HG02870 (cell line): ENCODE data around the gene GLE1.
"Not testable (repeated sequence)": the region's sequence is repeated elsewhere in the genome, so short reads cannot be mapped to it uniquely, and the experiment has no call there.

ENCODE experiments used
- ATAC-seq: cut with Tn5 transposase; IDR thresholded peaks from one replicate; pipeline ENCODE4 v1.9.1; 2021; ENCODE audit warnings: mild to moderate bottlenecking, moderate library complexity; ENCODE audit not compliant: unreplicated experiment

GLE1 gene

DNA sequence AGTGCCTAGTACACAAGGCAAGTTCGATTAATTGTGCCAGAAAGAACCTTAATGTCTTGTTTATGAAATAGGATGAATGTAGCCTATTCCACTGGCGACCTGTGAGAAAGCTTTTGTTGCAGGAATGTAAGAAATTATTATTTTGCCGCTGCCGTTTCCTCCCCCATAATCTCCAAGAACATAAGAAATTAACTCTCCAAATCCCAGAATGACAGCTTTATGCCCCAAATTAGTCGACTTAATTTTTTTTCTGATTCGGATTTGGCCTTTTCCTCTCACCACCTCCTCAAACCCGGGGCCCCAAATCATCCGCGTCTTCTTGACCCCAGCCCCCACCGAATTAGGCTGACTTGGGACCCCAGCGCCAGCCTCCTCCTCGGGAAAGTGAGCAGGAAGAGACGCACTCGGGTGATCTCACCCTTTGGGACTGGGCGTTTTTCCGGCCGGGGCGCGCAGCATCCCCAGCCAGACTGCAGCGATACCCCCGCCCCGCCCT, 47.2 kb downstream of the GLE1 start:
- ATAC-seq: no peak

GRCh38 chr9:128552153-128552743, 47.7 kb downstream of the GLE1 start, which contains the start of gene SPTAN1:
Gene SPTAN1, plus strand, starts transcription at chr9:128552587. Its CDS starts 14,154 bp downstream, at chr9:128566741.
- ATAC-seq: peak; percentile 77

- peak; percentile 23 for ATAC-seq
Measured at GRCh38 chr9:128552744-128553440, 48.4 kb downstream of the GLE1 start.

GRCh38 chr9:128553728-128554127, 49.2 kb downstream of the GLE1 start:
- no peak for ATAC-seq

- no peak for ATAC-seq
Measured at GRCh38 chr9:128554155-128554862, 49.8 kb downstream of the GLE1 start.

DNA sequence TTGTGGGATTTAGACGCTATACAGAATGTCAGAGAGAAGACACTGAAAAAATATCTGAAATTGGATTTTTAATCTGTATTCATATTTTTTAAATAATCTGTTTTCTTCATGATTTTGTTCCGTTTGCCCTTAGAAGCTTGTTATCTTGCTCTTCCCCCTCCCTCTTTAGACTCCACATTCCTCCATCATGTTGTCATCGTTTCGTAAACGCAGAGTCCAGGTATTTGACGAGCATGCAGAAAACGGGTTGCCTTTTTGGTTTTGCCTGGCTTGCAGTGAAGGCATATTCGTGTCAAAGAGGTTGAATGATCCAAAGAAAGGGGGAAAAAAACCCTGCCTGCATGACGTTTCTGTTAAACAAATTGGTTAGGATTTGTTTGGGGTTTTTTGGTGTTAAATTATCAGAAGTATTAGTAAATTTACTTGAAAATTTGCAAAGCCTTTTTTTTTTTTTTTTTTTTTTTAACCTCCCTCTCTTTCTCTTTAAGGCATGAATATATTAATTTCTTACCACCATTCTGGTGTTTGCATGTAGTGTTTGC, 50.7 kb downstream of the GLE1 start:
- ATAC-seq: no peak

GRCh38 chr9:128556276-128556675, 51.8 kb downstream of the GLE1 start:
- ATAC-seq: no peak

DNA sequence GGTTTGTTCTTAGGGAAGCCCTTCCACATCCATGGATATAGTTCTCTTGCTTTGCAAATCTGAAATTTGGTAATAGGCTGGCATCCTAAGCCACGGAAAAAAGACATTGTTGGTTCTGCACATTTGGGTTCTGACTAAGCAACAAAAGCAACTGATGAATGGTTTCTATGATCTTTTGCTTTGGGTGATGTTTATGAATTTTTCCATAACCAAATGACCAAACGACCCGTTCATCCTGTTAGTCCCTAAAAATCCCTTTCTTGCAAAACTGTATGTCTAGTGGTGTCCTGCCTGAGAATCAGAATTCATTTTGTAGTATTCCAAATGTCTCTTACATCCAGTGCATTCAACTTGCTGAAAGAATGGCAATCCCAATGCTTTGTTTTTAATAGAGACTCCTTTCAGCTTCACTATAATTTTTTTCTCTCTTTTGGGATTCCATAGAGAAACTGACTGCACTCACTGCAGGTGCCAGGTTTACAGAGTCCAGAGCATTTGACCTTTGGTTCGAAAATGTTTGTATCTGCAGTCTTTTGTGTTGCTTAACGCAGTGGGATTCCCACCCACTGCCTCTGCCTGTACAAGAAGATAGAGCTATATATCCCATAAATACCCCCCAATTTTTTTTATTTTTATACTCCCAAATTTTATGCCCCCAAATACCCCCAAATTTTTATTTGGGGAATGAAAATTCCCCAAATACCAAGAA, 52.6 kb downstream of the GLE1 start:
- ATAC-seq: no peak

DNA sequence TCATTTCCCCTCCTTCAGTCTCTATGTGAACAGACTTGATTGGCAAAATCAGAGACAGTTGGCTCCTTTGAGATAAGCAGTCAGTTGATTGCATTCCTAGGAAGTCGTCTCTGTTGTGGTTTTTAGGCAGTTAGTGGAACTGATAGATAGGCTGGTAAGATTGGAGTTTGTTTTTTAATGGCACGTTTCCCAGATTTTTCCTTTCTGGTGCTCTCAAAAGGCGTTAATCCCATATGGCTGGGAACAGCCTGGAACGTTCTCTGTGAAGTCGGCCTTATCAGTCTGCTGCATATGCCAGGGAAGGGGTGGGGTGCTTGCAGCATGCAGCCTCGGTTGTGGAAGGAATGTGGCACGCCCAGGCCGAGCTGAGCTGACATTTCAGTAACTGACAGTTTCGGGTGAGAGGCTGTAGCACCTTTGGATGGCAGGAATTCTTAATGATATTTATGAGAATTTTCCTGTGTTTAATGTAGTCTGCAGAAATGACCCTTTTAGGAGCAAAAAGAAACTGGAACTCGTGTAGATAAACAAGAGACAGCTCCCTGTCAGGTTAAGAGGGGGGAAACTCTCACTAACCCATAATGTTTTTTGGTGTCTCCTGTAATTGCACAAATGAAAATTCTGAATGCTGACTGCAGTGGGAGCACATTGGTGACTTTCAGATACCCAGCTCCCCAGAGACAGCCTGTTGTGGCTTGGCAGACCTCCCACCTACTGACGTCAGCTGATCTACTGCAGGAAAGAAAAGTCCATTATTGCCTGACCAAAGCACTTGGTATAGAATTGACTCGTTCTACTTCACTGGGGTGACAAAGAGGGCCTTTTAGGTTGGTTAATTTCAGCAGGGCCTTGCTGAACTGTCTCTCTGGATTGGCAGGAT, 54.2 kb downstream of the GLE1 start:
- peak; percentile 45 for ATAC-seq

DNA sequence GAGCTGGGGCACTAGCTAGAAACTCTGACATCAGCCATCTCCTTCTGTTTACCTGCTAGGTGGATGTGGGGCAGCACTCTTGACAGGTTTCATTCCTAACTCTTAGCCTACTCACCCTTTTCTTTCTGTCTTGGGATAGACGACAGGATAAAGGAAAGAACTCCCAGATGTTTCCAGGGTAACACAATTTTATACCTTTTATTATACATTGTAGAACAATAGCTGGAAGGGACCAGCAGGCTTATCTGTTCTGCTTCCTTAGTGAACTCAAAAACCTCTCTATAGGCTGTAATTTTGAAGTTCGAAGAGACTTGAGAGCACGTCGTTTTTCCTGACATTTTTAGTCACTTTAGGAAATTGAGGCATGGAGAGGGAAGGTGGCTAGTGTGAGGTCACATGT, 61.1 kb downstream of the GLE1 start:
- ATAC-seq: no peak

- no peak for ATAC-seq
Measured at GRCh38 chr9:128568470-128569078, 64.1 kb downstream of the GLE1 start.

DNA sequence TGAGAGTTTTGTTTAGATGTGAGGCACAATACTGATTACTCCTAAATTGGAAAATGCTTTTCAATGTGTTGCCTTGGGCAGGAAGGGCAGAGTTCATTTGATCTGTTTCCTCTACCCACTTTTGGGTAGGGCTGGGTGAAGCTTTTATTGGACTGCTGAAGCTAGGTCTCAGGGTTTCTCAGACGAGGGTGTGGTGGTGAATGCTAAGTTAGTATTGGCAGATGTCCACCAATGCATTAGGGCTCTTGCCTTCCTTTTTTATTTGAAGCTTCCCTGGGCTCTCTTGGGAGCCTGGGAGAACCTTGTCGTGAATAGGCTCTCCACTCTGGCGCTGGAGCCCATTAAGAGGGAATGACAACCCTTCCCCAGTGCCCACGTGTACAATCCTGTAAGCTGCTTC, 71.0 kb downstream of the GLE1 start:
- no peak for ATAC-seq

- ATAC-seq: no peak
Measured at GRCh38 chr9:128575916-128576315, 71.4 kb downstream of the GLE1 start.

DNA sequence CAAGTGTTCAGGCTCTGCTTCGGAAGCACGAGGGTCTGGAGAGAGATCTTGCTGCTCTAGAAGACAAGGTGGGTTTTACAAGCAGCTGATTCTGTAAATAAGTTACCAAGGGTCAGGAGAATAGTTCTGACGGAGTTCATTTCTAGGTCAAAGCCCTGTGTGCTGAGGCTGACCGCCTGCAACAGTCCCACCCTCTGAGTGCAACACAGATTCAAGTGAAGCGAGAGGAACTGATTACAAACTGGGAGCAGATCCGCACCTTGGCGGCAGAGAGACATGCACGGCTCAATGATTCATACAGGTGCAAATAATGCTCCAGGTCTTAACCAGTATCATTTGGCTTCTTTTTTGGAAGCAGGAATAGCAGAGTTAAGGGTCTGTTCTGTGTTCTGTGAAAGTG, 72.7 kb downstream of the GLE1 start:
- ATAC-seq: no peak

DNA sequence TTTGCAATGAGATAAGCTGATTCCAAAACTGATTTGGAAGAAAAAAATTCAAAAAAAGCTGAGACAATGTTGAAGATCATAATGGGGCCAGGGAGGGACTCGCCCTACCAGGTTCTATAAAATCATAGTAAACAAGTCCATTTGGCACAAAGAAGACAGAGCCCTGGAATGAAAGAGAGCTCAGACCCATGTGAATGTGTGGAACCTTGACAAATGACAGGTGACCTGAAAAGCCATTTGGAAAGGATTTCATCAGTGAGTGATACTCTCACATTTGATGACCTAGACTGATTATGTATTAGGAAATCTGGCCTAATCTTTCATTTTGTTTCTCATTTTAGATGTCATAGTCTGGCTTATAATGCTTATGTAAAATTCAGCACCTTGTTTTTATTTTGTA, 74.7 kb downstream of the GLE1 start:
- no peak for ATAC-seq

- ATAC-seq: no peak
Measured at GRCh38 chr9:128580731-128581130, 76.2 kb downstream of the GLE1 start.

- not testable (repeated sequence) for ATAC-seq
Measured at GRCh38 chr9:128585155-128585554, 80.6 kb downstream of the GLE1 start.

DNA sequence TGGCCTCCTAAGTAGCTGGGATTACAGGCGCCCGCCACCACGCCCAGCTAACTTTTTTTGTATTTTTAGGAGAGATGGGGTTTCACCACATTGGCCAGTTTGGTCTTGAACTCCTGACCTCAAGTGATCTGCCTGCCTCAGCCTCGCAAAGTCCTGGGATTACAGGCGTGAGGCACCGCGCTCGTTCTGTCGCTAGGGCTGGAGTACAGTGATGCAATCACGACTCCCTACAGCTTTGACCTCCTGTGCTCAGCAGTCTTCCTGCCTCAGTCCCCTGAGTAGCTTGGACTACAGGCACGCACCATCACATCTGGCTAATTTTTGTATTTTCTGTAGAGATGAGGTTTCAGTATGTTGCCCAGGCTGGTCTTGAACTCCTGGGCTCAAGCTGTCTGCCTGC, 82.4 kb downstream of the GLE1 start:
- ATAC-seq: not testable (repeated sequence)

- ATAC-seq: no peak
Measured at GRCh38 chr9:128587453-128587852, 82.9 kb downstream of the GLE1 start.
